Lung microvascular endothelial cell (primary cell): ENCODE results near the gene VEZF1. TPM values are rescaled to one million over a fixed set of nuclear protein-coding genes. Genes with fewer than 3 reads are reported as not detected.

Experiments
- DNase-seq, 2 donors: peaks; one replicate each; pipeline versions ENCODE4 v3.0.0 to v3.0.0-alpha.2; 2010; ENCODE audit warnings: low read depth in 2 of 2
- total RNA-seq: library from RNA; depleted of rRNA; stranded (reverse); fragments of >200 nt; gene quantifications from 2 replicates; pipeline ENCODE4 v1.2.1, GENCODE V29; 2014

VEZF1 gene
- total RNA-seq, 1 donor from 2014 or later: 23.0 TPM

GRCh38 chr17:57931488-57932137 lies 56.4 kb downstream of the VEZF1 start:
- DNase-seq: no peak

GRCh38 chr17:57930239-57930638 lies 57.8 kb downstream of the VEZF1 start:
- no peak for DNase-seq

- DNase-seq: no peak
Measured at GRCh38 chr17:57929386-57929785, 58.7 kb downstream of the VEZF1 start.

- DNase-seq: no peak
Measured at GRCh38 chr17:57928928-57929327, 59.1 kb downstream of the VEZF1 start.

GRCh38 chr17:57927048-57927723 lies 60.9 kb downstream of the VEZF1 start:
- DNase-seq: no peak

- DNase-seq: peak in 1 of 2 donors; percentile 47
Measured at GRCh38 chr17:57926723-57927047, 61.4 kb downstream of the VEZF1 start.

GRCh38 chr17:57925361-57925990 lies 62.6 kb downstream of the VEZF1 start:
- no peak for DNase-seq

- DNase-seq: no peak
Measured at GRCh38 chr17:57924677-57925076, 63.4 kb downstream of the VEZF1 start.

Other genes with a start within 250 kb of the VEZF1 start
- gene CCDC182, start 243.0 kb downstream of the VEZF1 start, total RNA-seq: not detected in 2 replicates
- 22.0 and 24.0 TPM in 2 replicates for gene MRPS23, start 138.2 kb downstream of the VEZF1 start, total RNA-seq
- gene CUEDC1, start 32.8 kb downstream of the VEZF1 start, total RNA-seq: 3.2 and 4.6 TPM in 2 replicates
- 300 and 316 TPM in 2 replicates for gene SRSF1, start 19.0 kb upstream of the VEZF1 start, total RNA-seq
- gene DYNLL2, start 95.2 kb upstream of the VEZF1 start, total RNA-seq: 8.5 and 14.7 TPM in 2 replicates
- not detected in 2 replicates for gene OR4D1, start 160.1 kb upstream of the VEZF1 start, total RNA-seq
- not detected in 2 replicates for gene OR4D2, start 178.7 kb upstream of the VEZF1 start, total RNA-seq
- gene EPX, start 204.5 kb upstream of the VEZF1 start, total RNA-seq: not detected in 2 replicates
- gene MKS1, start 231.0 kb upstream of the VEZF1 start, total RNA-seq: 8.1 and 9.6 TPM in 2 replicates